Measurements from ENCODE around the gene ZBTB20. TPM values are rescaled to one million over a fixed set of nuclear protein-coding genes. Genes with fewer than 3 reads are reported as not detected.

The ZBTB20 gene
- total RNA-seq, 1 donor from 2014 or later: 30.4 TPM

GRCh38 chr3:114796796-114797195, 350.3 kb downstream of the ZBTB20 start:
- Mint-ChIP-seq H3K9me3 (no peaks in the 10 kb centered on the region), H3K36me3 (no peaks in the 10 kb centered on the region), H3K27me3 (ENCODE audit: low read depth) (no peaks in the 10 kb centered on the region), H3K27ac (no peak overlapping the region), H3K4me3 (no peak overlapping the region), H3K4me1 (no peaks in the 10 kb centered on the region)
- DNase-seq (ENCODE audit: low spot score in 2 of 2, unreplicated experiment in 2 of 2): no peak
- no peak for TF ChIP-seq CTCF (IDR thresholded peaks at IDR 0.05; ENCODE audit: unreplicated experiment)

DNA sequence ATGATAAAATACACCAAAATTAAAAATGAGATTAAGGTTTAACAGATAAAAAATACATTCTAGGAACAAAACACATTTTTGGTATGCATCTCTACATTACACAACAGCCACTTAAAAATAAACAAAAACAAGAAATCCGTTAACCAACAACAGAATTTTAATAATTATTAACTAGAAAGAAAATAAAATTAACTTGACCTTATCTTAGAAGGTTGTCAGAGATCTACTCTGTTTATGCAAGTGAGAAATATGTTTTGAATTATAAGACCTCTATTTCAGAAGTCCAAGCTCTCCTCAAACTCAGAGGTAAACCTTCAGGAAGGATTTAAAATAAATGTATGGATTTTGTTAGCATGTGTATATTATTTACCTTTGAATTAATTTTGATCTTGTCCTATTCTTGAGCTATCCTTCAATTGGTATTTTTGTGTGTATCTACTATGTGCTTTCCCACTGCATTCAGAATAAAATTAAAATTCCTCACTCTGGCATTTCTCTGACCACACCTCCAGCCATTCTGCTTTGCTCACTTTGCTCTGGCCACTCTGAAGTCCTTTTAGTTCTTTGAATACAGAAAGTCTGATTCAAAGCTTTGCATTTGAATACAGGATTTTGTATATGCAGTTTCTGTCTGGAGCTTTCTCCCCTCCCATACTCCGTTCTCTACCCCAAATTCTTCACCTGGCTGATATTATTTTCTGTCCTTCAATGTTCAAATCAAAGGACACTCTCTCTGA, 352.0 kb downstream of the ZBTB20 start:
- no peak overlapping the region for H3K4me3 Mint-ChIP-seq
- H3K27me3 Mint-ChIP-seq (ENCODE audit: low read depth): no peaks in the 10 kb centered on the region
- H3K27ac Mint-ChIP-seq: no peak overlapping the region
- no peak for DNase-seq (ENCODE audit: low spot score in 2 of 2, unreplicated experiment in 2 of 2)
- no peaks in the 10 kb centered on the region for H3K36me3 Mint-ChIP-seq
- H3K9me3 Mint-ChIP-seq: no peaks in the 10 kb centered on the region
- no peak for TF ChIP-seq CTCF (IDR thresholded peaks at IDR 0.05; ENCODE audit: unreplicated experiment)
- no peaks in the 10 kb centered on the region for H3K4me1 Mint-ChIP-seq

GRCh38 chr3:114792159-114792918, 354.7 kb downstream of the ZBTB20 start:
- Mint-ChIP-seq H3K9me3 (no peaks in the 10 kb centered on the region), H3K36me3 (no peaks in the 10 kb centered on the region), H3K27ac (no peak overlapping the region), H3K4me3 (no peak overlapping the region), H3K4me1 (no peaks in the 10 kb centered on the region), H3K27me3 (ENCODE audit: low read depth) (no peaks in the 10 kb centered on the region)
- no peak for TF ChIP-seq CTCF (IDR thresholded peaks at IDR 0.05; ENCODE audit: unreplicated experiment)
- no peak for DNase-seq (ENCODE audit: low spot score in 2 of 2, unreplicated experiment in 2 of 2)

GRCh38 chr3:114790752-114791151, 356.3 kb downstream of the ZBTB20 start:
- no peak for TF ChIP-seq CTCF (IDR thresholded peaks at IDR 0.05; ENCODE audit: unreplicated experiment)
- no peak for DNase-seq (ENCODE audit: low spot score in 2 of 2, unreplicated experiment in 2 of 2)
- no peaks in the 10 kb centered on the region for H3K27me3 Mint-ChIP-seq (ENCODE audit: low read depth)
- H3K36me3 Mint-ChIP-seq: no peaks in the 10 kb centered on the region
- no peak overlapping the region for H3K4me3 Mint-ChIP-seq
- H3K27ac Mint-ChIP-seq: no peak overlapping the region
- H3K4me1 Mint-ChIP-seq: no peaks in the 10 kb centered on the region
- H3K9me3 Mint-ChIP-seq: no peaks in the 10 kb centered on the region

- no peak overlapping the region for H3K27ac Mint-ChIP-seq
- DNase-seq (ENCODE audit: low spot score in 2 of 2, unreplicated experiment in 2 of 2): no peak
- H3K4me3 Mint-ChIP-seq: no peak overlapping the region
- no peak for TF ChIP-seq CTCF (IDR thresholded peaks at IDR 0.05; ENCODE audit: unreplicated experiment)
- H3K27me3 Mint-ChIP-seq (ENCODE audit: low read depth): no peaks in the 10 kb centered on the region
- H3K36me3 Mint-ChIP-seq: no peaks in the 10 kb centered on the region
- no peaks in the 10 kb centered on the region for H3K4me1 Mint-ChIP-seq
- H3K9me3 Mint-ChIP-seq: no peaks in the 10 kb centered on the region
These were observed 357.3 kb downstream of the ZBTB20 start for GRCh38 chr3:114789803-114790202.

Data from mesothelial cell of epicardium (in vitro differentiated cells).